Astrocyte (in vitro differentiated cells and primary cell): ENCODE results near the gene PTGES3L. TPM values are rescaled to one million over a fixed set of nuclear protein-coding genes. Genes with fewer than 3 reads are reported as not detected.

Source experiments
- DNase-seq: peaks from one replicate; pipeline ENCODE4 v3.0.0-alpha.2; 2010; ENCODE audit warnings: low read depth
- FAIRE-seq: peaks from 2 replicates; lab custom pipeline; 2011; peaks lifted over from hg19 to GRCh38; lab: Jason Lieb, UNC
- H2AFZ ChIP-seq: 2 replicates; pipeline ENCODE4 v1.6.0; 2012; ENCODE audit warnings: low read depth, low read length, inconsistent platforms
- H3K27ac ChIP-seq: 2 replicates; pipeline ENCODE4 v1.5.1; 2011; ENCODE audit warnings: low read depth, low read length, inconsistent platforms
- H3K27me3 ChIP-seq: 2 replicates; pipeline ENCODE4 v1.6.0; 2011; ENCODE audit warnings: low read length, inconsistent platforms; ENCODE audit not compliant: insufficient read depth
- H3K36me3 ChIP-seq: 2 replicates; pipeline ENCODE4 v1.5.1; 2011; ENCODE audit warnings: low read length, inconsistent platforms; ENCODE audit not compliant: insufficient read depth
- H3K4me1 ChIP-seq: 2 replicates; pipeline ENCODE4 v1.5.1; 2011; ENCODE audit warnings: low read length, inconsistent platforms; ENCODE audit not compliant: insufficient read depth
- H3K4me2 ChIP-seq: 2 replicates; pipeline ENCODE4 v1.6.0; 2012; ENCODE audit warnings: low read length, inconsistent platforms
- H3K4me3 ChIP-seq: 2 replicates; pipeline ENCODE4 v1.5.1; 2011; ENCODE audit warnings: low read depth, mild to moderate bottlenecking, low read length, inconsistent platforms; ENCODE audit not compliant: insufficient read depth
- H3K79me2 ChIP-seq: 2 replicates; pipeline ENCODE4 v1.6.0; 2012; ENCODE audit warnings: mild to moderate bottlenecking, low read length, inconsistent platforms; ENCODE audit not compliant: insufficient read depth
- H3K9ac ChIP-seq: 2 replicates; pipeline ENCODE4 v1.6.0; 2012; ENCODE audit warnings: mild to moderate bottlenecking, low read length, inconsistent platforms
- H3K9me3 ChIP-seq: 2 replicates; pipeline ENCODE4 v1.5.1; 2012; ENCODE audit warnings: low read depth, mild to moderate bottlenecking, low read length, inconsistent platforms; ENCODE audit not compliant: insufficient read depth
- H4K20me1 ChIP-seq: 2 replicates; pipeline ENCODE4 v1.6.0; 2012; ENCODE audit warnings: low read length, inconsistent platforms; ENCODE audit not compliant: insufficient read depth
- H3K27ac Mint-ChIP-seq: one replicate; pipeline ENCODE4 v1.8.0; 2021; ENCODE audit warnings: mild to moderate bottlenecking, mixed read lengths; ENCODE audit not compliant: unreplicated experiment
- H3K27me3 Mint-ChIP-seq: one replicate; pipeline ENCODE4 v1.8.0; 2021; ENCODE audit warnings: low read depth, mixed read lengths; ENCODE audit not compliant: unreplicated experiment
- H3K36me3 Mint-ChIP-seq: one replicate; pipeline ENCODE4 v1.8.0; 2021; ENCODE audit warnings: low read depth, mixed read lengths; ENCODE audit not compliant: unreplicated experiment
- H3K4me1 Mint-ChIP-seq: one replicate; pipeline ENCODE4 v1.8.0; 2021; ENCODE audit warnings: low read depth, mixed read lengths; ENCODE audit not compliant: unreplicated experiment
- H3K4me3 Mint-ChIP-seq: one replicate; pipeline ENCODE4 v1.8.0; 2021; ENCODE audit warnings: mild to moderate bottlenecking, moderate library complexity, mixed read lengths; ENCODE audit not compliant: unreplicated experiment
- H3K9me3 Mint-ChIP-seq: one replicate; pipeline ENCODE4 v1.8.0; 2021; ENCODE audit warnings: mild to moderate bottlenecking, mixed read lengths; ENCODE audit not compliant: unreplicated experiment
- EZH2 ChIP-seq: IDR thresholded peaks from 2 replicates; pipeline ENCODE4 v1.6.1; 2012; ENCODE audit warnings: mild to moderate bottlenecking, low read length, inconsistent platforms; ENCODE audit not compliant: insufficient read depth
- total RNA-seq: library from RNA; stranded (reverse); gene quantifications from 2 replicates; pipeline ENCODE4 v1.2.1, GENCODE V29; 2021
- TF ChIP-seq, protein P1 (sequence below): IDR thresholded peaks from 2 replicates; pipeline ENCODE4 v1.5.1; 2011; ENCODE audit warnings: low read depth, mild to moderate bottlenecking, inconsistent platforms, low read length, moderate library complexity; ENCODE audit not compliant: insufficient read depth

The PTGES3L gene
- total RNA-seq, 1 donor from 2014 or later, result 5.1 TPM

- no peaks in the 10 kb centered on the region for H3K9me3 ChIP-seq
- H3K4me2 ChIP-seq, result no peak overlapping the region
- no peak for TF ChIP-seq EZH2
- TF ChIP-seq, protein P1, sequence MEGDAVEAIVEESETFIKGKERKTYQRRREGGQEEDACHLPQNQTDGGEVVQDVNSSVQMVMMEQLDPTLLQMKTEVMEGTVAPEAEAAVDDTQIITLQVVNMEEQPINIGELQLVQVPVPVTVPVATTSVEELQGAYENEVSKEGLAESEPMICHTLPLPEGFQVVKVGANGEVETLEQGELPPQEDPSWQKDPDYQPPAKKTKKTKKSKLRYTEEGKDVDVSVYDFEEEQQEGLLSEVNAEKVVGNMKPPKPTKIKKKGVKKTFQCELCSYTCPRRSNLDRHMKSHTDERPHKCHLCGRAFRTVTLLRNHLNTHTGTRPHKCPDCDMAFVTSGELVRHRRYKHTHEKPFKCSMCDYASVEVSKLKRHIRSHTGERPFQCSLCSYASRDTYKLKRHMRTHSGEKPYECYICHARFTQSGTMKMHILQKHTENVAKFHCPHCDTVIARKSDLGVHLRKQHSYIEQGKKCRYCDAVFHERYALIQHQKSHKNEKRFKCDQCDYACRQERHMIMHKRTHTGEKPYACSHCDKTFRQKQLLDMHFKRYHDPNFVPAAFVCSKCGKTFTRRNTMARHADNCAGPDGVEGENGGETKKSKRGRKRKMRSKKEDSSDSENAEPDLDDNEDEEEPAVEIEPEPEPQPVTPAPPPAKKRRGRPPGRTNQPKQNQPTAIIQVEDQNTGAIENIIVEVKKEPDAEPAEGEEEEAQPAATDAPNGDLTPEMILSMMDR, result no peak
- FAIRE-seq, result no peak
- peaks cover 15% of the 10 kb centered on the region for H3K4me1 Mint-ChIP-seq
- H3K27ac ChIP-seq, result no peak overlapping the region
- H3K36me3 ChIP-seq, result peaks cover 32% of the 10 kb centered on the region
- H3K27ac Mint-ChIP-seq, result no peak overlapping the region
- H3K4me1 ChIP-seq, result peaks cover 14% of the 10 kb centered on the region
- H3K4me3 ChIP-seq, result no peak overlapping the region
- peaks cover 20% of the 10 kb centered on the region for H3K36me3 Mint-ChIP-seq
- H3K9ac ChIP-seq, result no peak overlapping the region
- peaks cover 3% of the 10 kb centered on the region for H3K79me2 ChIP-seq
- no peaks in the 10 kb centered on the region for H3K27me3 Mint-ChIP-seq
- DNase-seq, result no peak
- no peaks in the 10 kb centered on the region for H3K27me3 ChIP-seq
- H2AFZ ChIP-seq, result no peak overlapping the region
- H3K4me3 Mint-ChIP-seq, result no peak overlapping the region
- no peaks in the 10 kb centered on the region for H4K20me1 ChIP-seq
- no peaks in the 10 kb centered on the region for H3K9me3 Mint-ChIP-seq
Measured at GRCh38 chr17:42992872-42993271, 13.0 kb upstream of the PTGES3L start.

GRCh38 chr17:42991471-42991870 is 11.6 kb upstream of the PTGES3L start:
- no peak overlapping the region for H3K4me3 Mint-ChIP-seq
- peaks cover 25% of the 10 kb centered on the region for H3K36me3 Mint-ChIP-seq
- no peak overlapping the region for H3K27ac Mint-ChIP-seq

More at GRCh38 chr17:42991471-42991870, 11.6 kb upstream of the PTGES3L start:
- Histone ChIP-seq H3K4me1 (peaks cover 7% of the 10 kb centered on the region), H3K9me3 (no peaks in the 10 kb centered on the region), H3K4me2 (no peak overlapping the region), H2AFZ (no peak overlapping the region), H3K27ac (no peak overlapping the region), H3K27me3 (no peaks in the 10 kb centered on the region), H3K79me2 (peaks cover 3% of the 10 kb centered on the region), H3K9ac (no peak overlapping the region), H3K36me3 (peaks cover 39% of the 10 kb centered on the region), H3K4me3 (no peak overlapping the region), H4K20me1 (no peaks in the 10 kb centered on the region)
- H3K4me1 Mint-ChIP-seq, result peaks cover 12% of the 10 kb centered on the region
- no peaks in the 10 kb centered on the region for H3K9me3 Mint-ChIP-seq
- no peaks in the 10 kb centered on the region for H3K27me3 Mint-ChIP-seq
- FAIRE-seq (no peak), DNase-seq (no peak)
- TF ChIP-seq, protein P1, result no peak
- TF ChIP-seq EZH2, result no peak
